RWPE2 (cell line): ENCODE measurements around the gene COIL.

Experiments used
- ATAC-seq: fragments of 200-7000 bp; cut with Tn5 transposase; 3 replicates; pipeline ENCODE4 v1.9.1; 2021; ENCODE audit warnings: low read depth
- DNase-seq: peaks from one replicate; pipeline ENCODE4 v3.0.0-alpha.2; 2020; ENCODE audit warnings: low spot score
- H3K27ac ChIP-seq: fragments of 450-650 bp; 2 replicates; pipeline ENCODE4 v1.5.1; 2017; ENCODE audit warnings: mild to moderate bottlenecking; ENCODE audit not compliant: poor library complexity, severe bottlenecking
- H3K27me3 ChIP-seq: fragments of 250-450 bp; sonication (Bioruptor Pico); 2 replicates; pipeline ENCODE4 v1.5.1; 2021; ENCODE audit warnings: mild to moderate bottlenecking, moderate library complexity; ENCODE audit not compliant: insufficient read depth, poor library complexity, severe bottlenecking
- H3K36me3 ChIP-seq: fragments of 250-450 bp; sonication (Bioruptor Pico); 2 replicates; pipeline ENCODE4 v1.5.1; 2020; ENCODE audit warnings: low read depth, mild to moderate bottlenecking, moderate library complexity
- H3K4me1 ChIP-seq: fragments of 250-450 bp; sonication (Bioruptor Pico); 2 replicates; pipeline ENCODE4 v1.5.1; 2021; ENCODE audit warnings: mild to moderate bottlenecking, moderate library complexity; ENCODE audit not compliant: insufficient read depth, poor library complexity, severe bottlenecking
- H3K4me3 ChIP-seq: fragments of 250-450 bp; sonication (Bioruptor Pico); 2 replicates; pipeline ENCODE4 v1.5.1; 2021; ENCODE audit warnings: mild to moderate bottlenecking, moderate library complexity; ENCODE audit not compliant: severe bottlenecking
- H3K9me3 ChIP-seq: fragments of 250-450 bp; sonication (Bioruptor Pico); 2 replicates; pipeline ENCODE4 v1.5.1; 2021; ENCODE audit warnings: mild to moderate bottlenecking, moderate library complexity; ENCODE audit not compliant: severe bottlenecking
- CTCF ChIP-seq: fragments of 450-650 bp; IDR thresholded peaks from one replicate; pipeline ENCODE4 v1.5.1; 2017; ENCODE audit warnings: mild to moderate bottlenecking, moderate library complexity; ENCODE audit not compliant: poor library complexity, severe bottlenecking

COIL gene

GRCh38 chr17:56933151-56933745 is 27.6 kb downstream of the COIL start:
- peaks cover 29% of the 10 kb centered on the region for H3K36me3 ChIP-seq
- peaks cover 7% of the 10 kb centered on the region for H3K4me1 ChIP-seq
- no peak for TF ChIP-seq CTCF
- ATAC-seq (no peak), DNase-seq (no peak)
- peaks cover 20% of the 10 kb centered on the region for H3K9me3 ChIP-seq
- H3K27me3 ChIP-seq: no peaks in the 10 kb centered on the region
- no peak overlapping the region for H3K4me3 ChIP-seq
- H3K27ac ChIP-seq: no peak overlapping the region

GRCh38 chr17:56930739-56931337 is 30.0 kb downstream of the COIL start:
- no peak for TF ChIP-seq CTCF
- no peak for ATAC-seq
- H3K9me3 ChIP-seq: peaks cover 27% of the 10 kb centered on the region
- peaks cover 5% of the 10 kb centered on the region; the same call in 1 of the 2 replicates for H3K36me3 ChIP-seq
- H3K4me3 ChIP-seq: no peak overlapping the region
- DNase-seq: no peak
- no peaks in the 10 kb centered on the region for H3K4me1 ChIP-seq
- H3K27me3 ChIP-seq: no peaks in the 10 kb centered on the region
- H3K27ac ChIP-seq: no peak overlapping the region

GRCh38 chr17:56929362-56929969 is 31.4 kb downstream of the COIL start:
- Histone ChIP-seq H3K9me3 (peaks cover 27% of the 10 kb centered on the region), H3K36me3 (peaks cover 4% of the 10 kb centered on the region; the same call in 1 of the 2 replicates), H3K27me3 (no peaks in the 10 kb centered on the region), H3K4me1 (no peaks in the 10 kb centered on the region), H3K27ac (no peak overlapping the region), H3K4me3 (no peak overlapping the region)
- DNase-seq: no peak
- no peak for TF ChIP-seq CTCF
- ATAC-seq: no peak

GRCh38 chr17:56928586-56928985 is 32.3 kb downstream of the COIL start:
- Histone ChIP-seq H3K4me1 (no peaks in the 10 kb centered on the region), H3K9me3 (peaks cover 27% of the 10 kb centered on the region), H3K4me3 (no peak overlapping the region), H3K27ac (no peak overlapping the region), H3K27me3 (no peaks in the 10 kb centered on the region), H3K36me3 (no peaks in the 10 kb centered on the region)
- ATAC-seq (no peak), DNase-seq (no peak)
- TF ChIP-seq CTCF: no peak

GRCh38 chr17:56926704-56927103 is 34.1 kb downstream of the COIL start:
- DNase-seq: no peak
- H3K4me3 ChIP-seq: no peak overlapping the region
- H3K27ac ChIP-seq: no peak overlapping the region

More at GRCh38 chr17:56926704-56927103, 34.1 kb downstream of the COIL start:
- H3K4me1 ChIP-seq: no peaks in the 10 kb centered on the region
- no peak for ATAC-seq
- H3K36me3 ChIP-seq: no peaks in the 10 kb centered on the region
- no peaks in the 10 kb centered on the region for H3K27me3 ChIP-seq
- H3K9me3 ChIP-seq: peaks cover 27% of the 10 kb centered on the region
- TF ChIP-seq CTCF: no peak
